Right ventricle myocardium superior (tissue), 1 donor: ENCODE results near the gene PLEKHA1. TPM values are rescaled to one million over a fixed set of nuclear protein-coding genes. Genes with fewer than 3 reads are reported as not detected.

ENCODE experiments used
- ATAC-seq: fragments of 200-7000 bp; cut with Tn5 transposase; one replicate; pipeline ENCODE4 v1.9.1; 2020; ENCODE audit warnings: mild to moderate bottlenecking; ENCODE audit not compliant: poor library complexity
- DNase-seq: peaks from one replicate; pipeline ENCODE4 v3.0.0-alpha.2; 2020
- intact Hi-C: fragments of 100-400 bp; cut with DNase I; formaldehyde crosslinking; loops from one replicate; pipeline ENCODE4 v1.11.2; 2022
- total RNA-seq: library from RNA; stranded (reverse); fragmentation: NEBNext Ultra II Directional; extraction: Animal tissue kit (Norgen Biotek cat#: 25700); gene quantifications from one replicate; pipeline ENCODE4 v1.2.1, GENCODE V29; 2021
- donor health status: DM: no; HTN: yes; CAD: no; lungs with severe emphysema.

The PLEKHA1 gene
- total RNA-seq, 1 donor from 2014 or later: 74.4 TPM

DNA sequence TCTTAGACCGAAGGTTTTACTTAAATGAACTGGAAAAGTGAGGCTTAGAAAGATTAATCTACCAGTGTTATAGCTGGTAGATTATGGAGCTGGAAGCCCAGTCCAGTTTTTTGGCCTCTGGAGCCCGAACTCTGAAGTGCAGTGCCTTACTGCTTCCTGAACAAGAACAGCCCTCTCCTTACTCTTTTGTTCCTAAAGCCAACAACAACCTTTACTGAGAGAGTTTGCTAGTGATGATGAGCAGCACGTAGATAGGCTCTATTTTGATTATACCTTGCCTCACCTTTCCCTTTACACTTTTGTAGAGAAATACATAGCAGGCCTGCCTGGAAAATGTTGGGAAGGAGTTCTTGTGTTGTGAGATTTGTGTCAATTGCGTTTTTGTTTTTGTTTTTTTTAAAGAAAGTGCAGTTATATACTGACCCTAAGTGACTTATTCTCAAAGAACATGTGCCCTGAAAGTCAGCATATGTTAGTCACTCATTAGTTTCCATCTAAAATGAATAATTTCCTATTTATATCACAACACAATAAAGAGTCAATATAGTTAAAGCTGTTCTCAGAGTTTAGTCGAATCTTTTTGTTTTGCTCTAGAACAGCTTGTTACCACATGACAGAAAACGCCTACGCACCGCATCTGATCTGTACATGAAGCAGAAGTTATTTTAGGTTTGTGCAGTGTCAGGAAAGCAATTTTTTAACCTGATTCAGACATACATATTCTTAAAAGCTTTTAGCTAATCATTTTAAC, 33.0 kb downstream of the PLEKHA1 start:
- no peak for ATAC-seq
- DNase-seq: no peak
- intact Hi-C loops: no loop called here

DNA sequence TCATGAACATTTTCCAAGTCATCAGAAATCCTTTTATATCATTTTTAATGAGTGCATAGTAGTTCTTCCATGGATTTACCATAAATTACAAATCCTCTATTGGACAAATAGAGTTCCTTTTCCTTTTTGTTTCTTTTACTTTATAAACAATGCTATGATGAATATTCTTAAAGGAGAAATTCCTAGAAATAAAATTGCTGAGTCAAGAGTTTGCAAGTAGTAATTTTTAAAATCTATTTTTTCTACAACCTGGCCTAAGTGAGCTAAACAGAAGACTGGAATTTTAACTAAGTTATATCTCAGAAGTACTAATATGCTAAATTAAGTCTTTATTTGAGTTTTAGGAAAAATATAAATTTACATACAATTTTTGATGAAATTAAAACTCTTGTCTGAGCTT, 38.8 kb downstream of the PLEKHA1 start:
- no peak for ATAC-seq
- no peak for DNase-seq
- intact Hi-C loops: no loop called here

DNA sequence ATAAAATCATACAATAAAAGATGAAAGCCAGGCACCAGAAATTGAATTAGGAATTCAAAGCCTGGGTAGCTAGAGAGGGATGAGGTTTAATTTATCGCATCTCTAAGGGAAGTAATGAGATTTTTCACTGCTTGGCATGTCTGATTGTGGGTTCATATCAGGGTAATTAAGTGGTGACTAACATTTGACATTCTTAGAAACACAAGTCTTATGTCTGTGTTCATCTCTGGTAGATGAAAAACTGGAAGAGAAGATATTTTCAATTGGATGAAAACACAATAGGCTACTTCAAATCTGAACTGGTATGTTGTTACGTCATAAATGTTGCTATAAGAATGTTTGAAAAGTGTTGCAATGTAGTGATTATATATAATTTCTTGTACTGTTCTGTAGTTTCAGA, 43.2 kb downstream of the PLEKHA1 start:
- intact Hi-C loops: no loop called here
- no peak for DNase-seq
- no peak for ATAC-seq

DNA sequence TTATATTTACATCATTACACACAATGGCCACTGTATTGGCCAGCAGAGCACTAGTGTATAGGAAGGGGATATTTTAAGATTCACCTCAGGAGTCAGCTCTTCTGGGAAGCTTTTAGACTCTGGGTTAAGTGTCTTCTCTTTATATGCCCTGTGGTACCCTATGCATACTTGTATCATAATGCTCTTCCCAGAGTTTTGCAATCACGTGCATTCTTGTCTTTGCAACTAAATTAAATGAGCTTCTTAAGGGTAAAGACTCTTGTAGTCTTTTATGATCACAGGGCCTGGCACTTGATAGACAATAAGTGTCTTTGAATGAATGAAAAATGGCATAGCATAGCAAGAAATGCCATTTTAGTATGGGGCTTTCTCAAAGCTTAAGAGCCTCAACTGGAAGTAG, 44.5 kb downstream of the PLEKHA1 start:
- ATAC-seq (no peak), DNase-seq (no peak)
- intact Hi-C loops: no loop called here

DNA sequence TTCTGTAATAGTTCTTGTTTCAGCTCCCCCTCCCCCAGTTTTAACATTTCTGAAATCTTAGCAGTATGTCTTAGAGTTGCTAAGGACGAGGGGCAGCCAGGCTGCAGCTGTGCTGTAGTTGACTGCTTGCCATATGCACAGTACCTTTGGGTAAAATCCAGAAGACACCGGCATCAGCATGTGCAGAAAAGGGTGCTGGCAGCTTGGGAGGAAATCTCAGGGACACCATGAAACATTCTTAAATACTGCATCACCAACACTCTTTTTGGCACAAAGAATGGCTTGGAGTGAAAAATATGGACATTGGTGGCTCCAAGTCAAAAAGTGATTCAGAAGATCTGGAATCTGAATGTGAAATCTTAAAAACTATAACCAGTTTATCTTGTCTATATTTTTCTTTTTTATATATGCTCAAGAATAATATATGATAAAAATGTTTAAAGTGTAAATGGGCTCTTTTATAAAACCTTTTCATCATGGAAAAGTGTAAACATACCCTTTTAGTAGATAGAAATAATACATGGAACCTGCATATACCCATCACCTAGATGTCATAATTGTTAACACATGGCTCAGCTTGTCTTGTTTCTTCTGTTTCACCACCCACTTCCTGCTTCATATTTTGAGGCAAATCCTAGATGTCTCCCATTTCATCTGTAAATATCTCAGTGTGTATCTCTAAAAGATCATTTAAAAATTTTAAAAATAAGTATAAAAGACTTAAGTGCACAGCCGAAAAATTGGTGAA, 45.5 kb downstream of the PLEKHA1 start:
- ATAC-seq (no peak), DNase-seq (no peak)
- intact Hi-C loops: no loop called here

DNA sequence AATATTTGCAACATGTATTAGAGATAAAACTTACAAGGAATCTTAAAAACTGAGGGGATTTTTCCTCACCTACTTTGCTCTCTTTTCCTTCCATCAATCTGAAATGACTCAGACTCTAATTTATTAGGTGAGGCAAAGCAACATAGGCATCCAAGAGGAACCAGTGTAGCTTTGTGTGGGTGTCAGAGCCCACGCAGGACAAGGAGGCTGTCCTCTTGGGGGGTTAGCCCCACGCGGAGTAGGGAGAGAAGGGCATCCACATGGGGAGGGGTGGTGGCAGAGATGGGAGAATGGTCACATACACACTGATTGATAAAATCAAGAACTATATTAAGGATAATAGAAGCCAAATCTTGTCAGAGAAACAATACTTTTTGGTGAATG, 46.1 kb downstream of the PLEKHA1 start:
- intact Hi-C loops: no loop called here
- ATAC-seq: no peak
- no peak for DNase-seq

DNA sequence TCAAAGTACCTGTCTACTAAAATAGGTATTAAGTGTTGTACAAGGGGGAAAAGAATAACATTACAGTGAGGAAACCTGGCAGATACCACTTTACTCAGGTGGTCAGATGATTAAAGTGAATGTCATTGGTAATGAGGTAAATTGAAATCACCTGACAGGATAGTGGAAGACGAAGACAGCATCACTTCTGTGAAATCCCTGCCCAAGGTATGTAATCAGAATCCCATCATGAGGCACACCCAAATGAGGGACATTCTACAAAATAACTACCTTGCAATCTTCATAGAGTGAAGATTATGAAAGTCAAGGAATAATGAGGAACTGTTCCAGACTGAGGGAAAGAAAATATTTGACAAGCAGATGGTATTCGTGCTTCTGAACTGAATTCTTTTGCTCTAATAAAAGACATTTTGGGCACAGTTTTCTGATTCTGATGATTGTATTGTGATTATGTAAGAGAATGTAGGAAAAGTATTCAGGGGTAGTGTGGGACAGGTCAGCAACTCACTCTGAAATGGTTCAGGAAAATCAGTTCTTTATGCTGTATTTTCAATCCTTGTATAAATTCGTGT, 46.6 kb downstream of the PLEKHA1 start:
- peak; percentile 21 for ATAC-seq
- intact Hi-C loops: no loop called here

DNA sequence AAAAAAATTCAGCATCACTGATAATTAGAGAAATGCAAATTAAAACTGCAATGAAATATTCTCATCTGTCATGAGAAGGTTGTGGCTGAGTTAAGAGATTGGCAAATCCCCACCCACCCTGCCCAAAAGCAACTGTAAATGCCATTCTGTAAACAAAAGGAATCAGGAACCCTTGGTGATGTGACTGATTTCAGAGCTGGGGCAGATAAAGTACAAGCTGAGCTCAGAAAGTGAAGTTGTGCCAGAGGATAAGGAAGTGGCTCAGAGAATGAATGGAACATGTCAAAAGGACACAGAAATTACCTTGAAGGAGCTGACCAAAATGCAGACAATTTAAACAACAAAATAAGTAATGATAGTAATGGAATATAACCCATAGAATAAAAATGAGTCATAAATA, 47.2 kb downstream of the PLEKHA1 start:
- DNase-seq: no peak
- intact Hi-C loops: no loop called here

More for the DNA sequence above, 46.6 kb downstream of the PLEKHA1 start:
- DNase-seq: no peak

DNA sequence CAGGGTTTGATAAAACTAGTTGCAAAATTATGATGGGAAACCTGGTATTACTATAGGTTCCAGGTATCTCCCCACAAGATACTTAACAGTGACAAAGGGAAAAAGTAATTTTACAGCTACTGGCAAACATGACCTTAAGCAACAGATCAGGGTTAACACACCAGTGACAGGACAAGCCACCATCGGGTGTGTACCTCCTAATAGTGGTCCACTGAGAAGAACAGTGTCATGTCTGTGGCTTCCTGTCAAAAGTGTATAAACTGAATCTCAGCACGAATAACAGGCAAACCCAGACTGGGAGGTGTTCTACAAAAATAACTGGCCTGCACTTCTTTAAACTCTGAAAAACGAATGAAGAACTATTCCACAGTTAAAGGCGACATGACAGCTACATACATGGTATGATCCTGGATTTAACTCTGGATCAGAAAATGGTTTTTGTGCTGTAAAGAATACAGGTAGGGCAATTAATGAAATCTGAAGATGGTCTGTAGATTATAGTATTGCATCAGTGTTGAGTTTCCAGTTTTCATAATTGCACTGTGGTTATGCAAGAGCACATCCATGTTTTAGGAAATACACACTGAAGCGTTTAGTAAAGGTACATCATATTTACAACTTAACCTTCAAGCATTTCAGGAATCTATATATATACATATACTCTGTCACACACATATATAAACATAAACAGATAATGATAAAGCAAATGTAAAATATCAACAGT, 47.9 kb downstream of the PLEKHA1 start:
- ATAC-seq: no peak
- DNase-seq: no peak
- intact Hi-C loops: no loop called here

More for the DNA sequence above, 47.2 kb downstream of the PLEKHA1 start:
- peak; percentile 58 for ATAC-seq

DNA sequence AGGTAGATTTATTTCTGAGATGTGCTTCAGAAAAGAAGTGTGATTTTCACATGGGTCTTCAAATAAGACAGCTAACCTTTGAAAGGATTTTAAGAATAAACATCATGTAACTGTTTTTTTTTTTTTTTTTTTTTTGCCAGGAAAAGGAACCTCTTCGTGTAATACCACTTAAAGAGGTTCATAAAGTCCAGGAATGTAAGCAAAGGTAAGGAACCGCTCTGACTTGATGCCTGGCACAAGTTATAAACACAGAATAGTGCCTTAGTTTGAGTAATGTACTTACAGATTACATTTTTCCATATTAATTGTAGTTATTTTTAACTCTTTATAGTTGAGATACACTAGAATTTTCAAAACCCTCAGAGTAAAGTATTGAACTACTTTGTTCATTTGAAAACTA, 49.6 kb downstream of the PLEKHA1 start:
- no peak for ATAC-seq
- DNase-seq: no peak
- intact Hi-C loops: no loop called here

DNA sequence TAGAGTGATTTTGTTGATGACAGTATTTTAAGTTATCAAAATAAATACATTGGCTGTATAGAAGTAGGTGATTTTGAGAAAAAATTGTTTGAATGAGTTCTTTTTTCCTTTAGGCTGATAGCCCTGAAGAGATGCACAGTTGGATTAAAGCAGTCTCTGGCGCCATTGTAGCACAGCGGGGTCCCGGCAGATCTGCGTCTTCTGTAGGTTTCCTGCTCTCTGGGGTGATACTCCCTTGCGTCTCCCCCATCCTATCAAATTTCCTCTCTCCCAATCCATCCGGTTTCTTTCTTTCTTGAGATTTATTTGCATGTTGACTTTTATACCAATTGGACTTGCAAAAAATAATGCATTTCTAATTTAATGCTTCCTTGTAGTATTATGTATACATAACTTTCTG, 52.3 kb downstream of the PLEKHA1 start:
- intact Hi-C loops: no loop called here
- DNase-seq (no peak), ATAC-seq (no peak)

DNA sequence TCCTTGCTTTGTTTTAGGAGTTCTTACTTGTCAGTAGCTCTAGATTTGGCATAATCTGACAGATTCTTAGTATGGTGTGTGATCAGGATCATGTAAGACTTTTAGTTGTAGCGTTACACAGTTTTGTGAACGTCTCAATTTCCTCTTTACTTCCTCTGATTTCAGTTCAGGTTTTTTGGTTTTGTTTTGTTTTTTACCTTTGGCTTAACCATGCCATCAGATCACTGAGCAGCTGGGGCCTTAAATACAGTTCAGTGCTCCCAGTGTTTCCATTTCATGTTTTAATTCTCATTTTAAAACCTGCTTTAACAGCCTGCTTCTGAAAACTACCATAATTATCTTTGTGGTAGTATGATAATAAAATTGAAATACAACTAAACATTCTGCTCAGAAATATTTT, 52.8 kb downstream of the PLEKHA1 start:
- no peak for DNase-seq
- ATAC-seq: no peak
- intact Hi-C loops: no loop called here

DNA sequence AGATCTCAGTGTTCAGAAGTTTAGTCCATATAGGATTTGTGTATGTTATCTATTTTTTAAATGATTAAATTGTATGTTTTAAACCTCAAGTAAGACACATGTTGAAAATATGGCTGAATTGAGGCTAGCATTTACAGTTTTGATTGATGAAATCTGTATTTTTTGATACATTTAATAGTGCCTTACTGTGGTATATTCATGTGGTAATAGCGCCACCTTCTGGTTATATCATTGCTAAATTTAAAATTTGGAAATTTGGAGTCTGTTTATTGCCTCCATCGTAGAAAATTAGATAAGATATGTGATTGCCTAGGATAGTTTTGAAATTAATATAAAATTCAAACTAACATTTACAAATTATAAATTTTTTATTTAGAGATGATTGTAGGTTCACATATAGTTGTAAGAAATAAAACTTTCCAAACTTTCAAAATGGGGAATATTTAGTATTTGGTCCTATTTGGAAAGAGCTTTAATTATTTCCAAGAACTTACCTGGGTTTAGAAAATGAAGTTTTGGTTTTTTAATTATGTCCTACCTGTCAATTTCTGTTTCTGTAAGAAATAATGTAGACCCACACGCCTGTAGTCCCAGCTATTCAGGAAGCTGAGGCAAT, 60.8 kb downstream of the PLEKHA1 start:
- DNase-seq: no peak
- intact Hi-C loops: loop anchor here (2.0 kb wide), 1 partner anchor 137 kb away; no protein-coding TSS in a partner anchor
- ATAC-seq: peak; percentile 63

DNA sequence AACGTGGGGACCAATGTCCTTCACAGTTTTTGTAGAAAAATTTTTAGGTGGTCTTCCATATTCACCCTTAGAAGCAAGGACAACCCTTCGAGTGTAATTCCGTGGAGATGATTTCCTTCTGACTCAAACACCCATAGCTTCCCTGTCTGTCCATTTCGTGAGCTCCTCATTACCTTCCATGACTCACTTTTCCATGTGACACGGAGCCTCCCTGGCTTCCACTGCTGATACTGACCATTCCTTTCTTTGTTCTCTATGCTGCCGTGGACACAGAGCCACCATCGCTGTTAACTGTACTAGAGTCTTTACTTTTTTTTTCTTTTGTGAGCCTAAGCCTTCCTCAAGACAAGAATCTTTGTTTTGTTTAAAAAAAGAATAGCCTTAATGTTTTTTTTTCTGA, 67.5 kb downstream of the PLEKHA1 start:
- intact Hi-C loops: no loop called here
- no peak for DNase-seq

DNA sequence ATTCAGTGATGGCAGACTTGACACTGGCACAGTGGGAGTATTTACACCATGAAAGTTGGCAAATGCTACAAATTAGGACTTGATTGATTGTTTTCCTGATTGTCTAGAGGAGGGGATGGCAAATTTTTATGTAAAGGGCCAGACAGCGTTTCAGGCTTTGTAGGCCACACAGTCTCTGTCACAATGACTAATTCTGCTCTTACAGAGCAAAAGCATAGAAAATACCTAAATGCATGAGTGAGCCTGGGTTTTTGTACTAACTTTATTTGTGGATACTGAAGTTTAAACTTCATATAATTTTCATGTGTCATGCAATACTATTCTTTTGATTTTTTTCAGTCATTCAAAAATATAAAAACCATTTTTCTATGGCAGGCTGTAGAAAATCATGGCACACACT, 71.0 kb downstream of the PLEKHA1 start:
- DNase-seq (no peak), ATAC-seq (no peak)
- intact Hi-C loops: no loop called here

More for the DNA sequence above, 67.5 kb downstream of the PLEKHA1 start:
- ATAC-seq: no peak

DNA sequence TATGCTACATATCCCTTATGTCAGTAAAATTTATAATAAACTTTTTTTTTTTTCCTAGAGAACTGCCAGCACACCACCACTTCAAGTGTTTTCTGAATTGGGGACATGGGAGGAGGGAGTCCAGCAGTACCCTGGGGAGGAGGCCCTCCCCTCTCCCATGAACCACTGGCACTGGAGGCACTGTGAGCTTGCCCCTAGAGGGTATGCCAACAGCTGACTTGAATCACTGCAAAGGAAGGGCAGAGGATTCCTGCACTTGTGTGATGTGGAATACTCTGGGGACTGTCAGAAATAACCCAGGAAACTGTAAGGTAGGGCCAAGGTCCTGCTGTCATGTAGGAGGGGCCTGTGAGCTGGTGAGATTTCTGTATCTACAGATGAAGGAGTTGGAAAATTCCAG, 71.4 kb downstream of the PLEKHA1 start:
- DNase-seq: no peak
- intact Hi-C loops: no loop called here

DNA sequence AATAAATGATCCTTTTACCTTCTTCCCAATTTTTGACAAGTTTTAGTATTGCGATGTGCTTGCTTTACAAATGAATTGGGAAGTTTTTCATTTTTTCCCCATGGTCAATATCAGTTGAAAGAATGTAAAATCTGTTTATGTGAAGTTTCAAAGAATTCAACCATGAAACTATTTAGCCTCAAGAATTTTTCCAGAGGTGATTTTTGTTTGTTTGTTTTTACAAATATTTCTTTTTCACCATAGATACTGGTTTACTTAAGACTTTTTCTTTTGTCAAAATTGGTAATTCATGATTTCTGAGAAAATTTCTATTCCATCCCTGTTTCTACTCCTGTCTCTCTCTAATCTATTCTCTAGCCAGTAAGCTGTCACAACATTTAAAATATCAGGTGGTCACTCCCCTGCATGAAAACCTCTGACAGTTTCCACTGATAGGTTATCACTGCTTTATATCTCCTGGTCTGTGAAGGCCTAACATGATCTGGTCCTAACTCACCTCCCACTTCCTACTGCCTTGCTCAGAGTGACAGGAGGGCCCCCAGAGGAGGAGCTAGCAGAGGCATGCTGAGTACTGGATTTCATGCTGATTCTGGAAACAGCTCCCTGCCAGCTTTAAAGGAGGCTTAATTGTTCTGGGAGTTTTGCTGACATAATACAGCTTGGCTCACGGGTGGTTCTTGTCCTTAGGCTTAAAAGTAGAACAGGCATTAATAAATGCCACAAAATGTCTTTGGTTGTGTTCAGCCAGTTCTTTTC, 72.3 kb downstream of the PLEKHA1 start:
- ATAC-seq (peak; percentile 88), DNase-seq (no peak)
- intact Hi-C loops: no loop called here

More for the DNA sequence above, 71.4 kb downstream of the PLEKHA1 start:
- ATAC-seq: peak; percentile 64

DNA sequence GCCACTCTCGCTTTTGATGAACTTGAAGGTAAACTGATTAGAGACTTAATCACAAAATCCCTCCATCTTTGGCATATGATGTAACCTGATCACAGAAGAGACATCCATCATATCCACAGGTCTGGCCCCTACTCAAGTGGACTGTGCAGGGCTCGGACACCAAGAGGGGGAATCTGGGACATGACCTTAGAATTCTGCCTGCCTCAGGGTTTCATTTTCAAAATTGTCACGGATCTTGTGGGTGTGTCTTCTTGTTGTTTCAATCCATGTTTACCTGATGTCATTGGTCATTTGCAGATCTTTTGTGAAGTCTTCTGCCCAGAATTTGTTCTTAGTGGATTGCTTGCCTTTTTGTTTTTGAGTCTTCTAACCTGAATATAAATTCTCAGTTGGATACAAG, 74.1 kb downstream of the PLEKHA1 start:
- intact Hi-C loops: no loop called here
- ATAC-seq: no peak
- no peak for DNase-seq
